Measurements from ENCODE around the gene OR4F6.
A peak's percentile ranks its signal among the peaks of the same experiment; 100 is the strongest.
"Not testable (repeated sequence)": the region's sequence is repeated elsewhere in the genome, so short reads cannot be mapped to it uniquely, and the experiment has no call there.

The OR4F6 gene

GRCh38 chr15:101803209-101803608 lies at the start of gene OR4F6:
OR4F6 (plus strand) TSS chr15:101803509; CDS start chr15:101805720, 2,211 bp downstream.
- DNase-seq: no peak

GRCh38 chr15:101764669-101765339 lies 38.5 kb upstream of the OR4F6 start:
- DNase-seq: not testable (repeated sequence)

- DNase-seq: not testable (repeated sequence)
These were observed 38.0 kb upstream of the OR4F6 start for GRCh38 chr15:101765340-101765671.

- no peak for DNase-seq
These were observed 37.4 kb upstream of the OR4F6 start for GRCh38 chr15:101765772-101766456.

- not testable (repeated sequence) for DNase-seq
These were observed 36.1 kb upstream of the OR4F6 start for GRCh38 chr15:101767083-101767640.

- DNase-seq: no peak
These were observed 30.4 kb upstream of the OR4F6 start for GRCh38 chr15:101772921-101773320.

GRCh38 chr15:101773496-101774100 lies 29.7 kb upstream of the OR4F6 start:
- no peak for DNase-seq

GRCh38 chr15:101775136-101775535 lies 28.2 kb upstream of the OR4F6 start:
- no peak for DNase-seq

GRCh38 chr15:101778576-101778975 lies 24.7 kb upstream of the OR4F6 start:
- not testable (repeated sequence) for DNase-seq

- DNase-seq: not testable (repeated sequence)
These were observed 23.1 kb upstream of the OR4F6 start for GRCh38 chr15:101780225-101780624.

- DNase-seq: no peak
These were observed 21.4 kb upstream of the OR4F6 start for GRCh38 chr15:101781928-101782327.

- no peak for DNase-seq
These were observed 18.7 kb upstream of the OR4F6 start for GRCh38 chr15:101784644-101785043.

GRCh38 chr15:101786422-101786821 lies 16.9 kb upstream of the OR4F6 start:
- not testable (repeated sequence) for DNase-seq

- not testable (repeated sequence) for DNase-seq
These were observed 15.3 kb upstream of the OR4F6 start for GRCh38 chr15:101788001-101788400.

- not testable (repeated sequence) for DNase-seq
These were observed 14.6 kb upstream of the OR4F6 start for GRCh38 chr15:101788503-101789269.

- DNase-seq: not testable (repeated sequence)
These were observed 12.6 kb upstream of the OR4F6 start for GRCh38 chr15:101790748-101791147.

GRCh38 chr15:101793981-101794380 lies 9.3 kb upstream of the OR4F6 start:
- DNase-seq: not testable (repeated sequence)

- DNase-seq: peak; percentile 71
These were observed 7.9 kb upstream of the OR4F6 start for GRCh38 chr15:101795455-101795854.

GRCh38 chr15:101799665-101800064 lies 3.6 kb upstream of the OR4F6 start:
- DNase-seq: no peak

- DNase-seq: no peak
These were observed 2.3 kb upstream of the OR4F6 start for GRCh38 chr15:101801048-101801447.

- peak; percentile 60 for DNase-seq
These were observed 367 bp downstream of the OR4F6 start for GRCh38 chr15:101803676-101804075.

- DNase-seq: no peak
These were observed 1.1 kb downstream of the OR4F6 start for GRCh38 chr15:101804375-101804774.

- DNase-seq: no peak
These were observed 1.6 kb downstream of the OR4F6 start for GRCh38 chr15:101804941-101805340.
